Middle frontal gyrus (tissue), 1 donor: Measurements from ENCODE around the gene TBC1D22A.

ENCODE experiments used
- DNase-seq: peaks from one replicate; pipeline ENCODE4 v3.0.0-alpha.2; 2015; ENCODE audit warnings: low spot score; ENCODE audit errors: extremely low spot score

The TBC1D22A gene

GRCh38 chr22:46881373-46882118, 119.1 kb downstream of the TBC1D22A start:
- no peak for DNase-seq

GRCh38 chr22:46883092-46883910, 120.9 kb downstream of the TBC1D22A start:
- no peak for DNase-seq

GRCh38 chr22:46884365-46884764, 121.9 kb downstream of the TBC1D22A start:
- no peak for DNase-seq

GRCh38 chr22:46887978-46888377, 125.5 kb downstream of the TBC1D22A start:
- DNase-seq = no peak

GRCh38 chr22:46890819-46891218, 128.4 kb downstream of the TBC1D22A start:
- no peak for DNase-seq

GRCh38 chr22:46891382-46891951, 129.0 kb downstream of the TBC1D22A start:
- DNase-seq = no peak

GRCh38 chr22:46892866-46893265, 130.4 kb downstream of the TBC1D22A start:
- no peak for DNase-seq

- DNase-seq = no peak
Measured at GRCh38 chr22:46893281-46894020, 131.0 kb downstream of the TBC1D22A start.

- no peak for DNase-seq
Measured at GRCh38 chr22:46894081-46894671, 131.7 kb downstream of the TBC1D22A start.

- no peak for DNase-seq
Measured at GRCh38 chr22:46894851-46895640, 132.6 kb downstream of the TBC1D22A start.

- no peak for DNase-seq
Measured at GRCh38 chr22:46895753-46896152, 133.3 kb downstream of the TBC1D22A start.

- no peak for DNase-seq
Measured at GRCh38 chr22:46896166-46896565, 133.7 kb downstream of the TBC1D22A start.

GRCh38 chr22:46896568-46897245, 134.3 kb downstream of the TBC1D22A start:
- DNase-seq = no peak

- no peak for DNase-seq
Measured at GRCh38 chr22:46897246-46897623, 134.8 kb downstream of the TBC1D22A start.

GRCh38 chr22:46900549-46900948, 138.1 kb downstream of the TBC1D22A start:
- no peak for DNase-seq

- no peak for DNase-seq
Measured at GRCh38 chr22:46902436-46902835, 140.0 kb downstream of the TBC1D22A start.

GRCh38 chr22:46902998-46903916, 140.8 kb downstream of the TBC1D22A start:
- no peak for DNase-seq

- no peak for DNase-seq
Measured at GRCh38 chr22:46905415-46905814, 143.0 kb downstream of the TBC1D22A start.

GRCh38 chr22:46905834-46906233, 143.4 kb downstream of the TBC1D22A start:
- no peak for DNase-seq
